Testis (tissue), 5 donors: ENCODE results near the gene NACC2. TPM values are rescaled to one million over a fixed set of nuclear protein-coding genes. Genes with fewer than 3 reads are reported as not detected.

Source experiments
- DNase-seq: peaks from one replicate; pipeline ENCODE4 v3.0.0-alpha.2; 2019
- H3K27ac ChIP-seq, 2 donors: fragments of 200-600 bp; sonication (generic); one replicate each; pipeline ENCODE4 v1.5.1; 2019
- H3K27me3 ChIP-seq: fragments of 200-600 bp; sonication (generic); one replicate; pipeline ENCODE4 v1.5.1; 2019
- H3K36me3 ChIP-seq: fragments of 200-600 bp; sonication (generic); one replicate; pipeline ENCODE4 v1.5.1; 2017; ENCODE audit warnings: low read depth; ENCODE audit errors: missing control alignments
- H3K4me1 ChIP-seq: fragments of 200-600 bp; sonication (generic); one replicate; pipeline ENCODE4 v1.5.1; 2019
- H3K4me3 ChIP-seq, 2 donors: fragments of 200-600 bp; sonication (generic); one replicate each; pipeline ENCODE4 v1.5.1; 2017 to 2019
- H3K9me3 ChIP-seq: fragments of 200-600 bp; sonication (generic); one replicate; pipeline ENCODE4 v1.5.1; 2017
- POLR2A ChIP-seq: fragments of 450-650 bp; IDR thresholded peaks from one replicate; pipeline ENCODE4 v1.6.1; 2017; ENCODE audit warnings: antibody characterized with exemption, mild to moderate bottlenecking, moderate library complexity
- WGBS, 2 donors: methylation state at CpG; one replicate each; pipeline ENCODE4 v1.1.5; 2018; 5-methylcytosine and 5-hydroxymethylcytosine counted together
- intact Hi-C: fragments of 100-400 bp; cut with DNase I; formaldehyde crosslinking; loops from one replicate; pipeline ENCODE4 v1.15.1; 2023; ENCODE audit warnings: low total_unique reads
- long read RNA-seq, 2 donors: transcript quantifications; one replicate each; lab custom pipeline, GENCODE V29; 2026
- polyA plus RNA-seq: library from polyadenylated mRNA; stranded (reverse); fragments of 350-450 nt; fragmentation: Illumina TruSeq; extraction: RNeasy Lipid Tissue Mini Kit (QIAGEN cat#74804); gene quantifications from one replicate; pipeline ENCODE4 v1.2.3, GENCODE V29; 2014; ENCODE audit warnings: low read depth, low replicate concordance; ENCODE audit not compliant: insufficient read depth
- total RNA-seq, 2 donors: library from RNA; depleted of rRNA; stranded (reverse); fragments of >200 nt; gene quantifications; one replicate each; pipeline ENCODE4 v1.2.3, GENCODE V29; 2016
- TF ChIP-seq, protein P1 (sequence below), 3 experiments: fragments of 450-650 bp in 2 of 3; fragments of 200-600 bp in 1 of 3; sonication (generic) in 1 of 3; IDR thresholded peaks; one replicate each; pipeline ENCODE4 v1.5.1; 2016 to 2019; ENCODE audit warnings: antibody characterized with exemption in 3 of 3, mild to moderate bottlenecking in 2 of 3, moderate library complexity in 1 of 3

NACC2 gene, protein sequence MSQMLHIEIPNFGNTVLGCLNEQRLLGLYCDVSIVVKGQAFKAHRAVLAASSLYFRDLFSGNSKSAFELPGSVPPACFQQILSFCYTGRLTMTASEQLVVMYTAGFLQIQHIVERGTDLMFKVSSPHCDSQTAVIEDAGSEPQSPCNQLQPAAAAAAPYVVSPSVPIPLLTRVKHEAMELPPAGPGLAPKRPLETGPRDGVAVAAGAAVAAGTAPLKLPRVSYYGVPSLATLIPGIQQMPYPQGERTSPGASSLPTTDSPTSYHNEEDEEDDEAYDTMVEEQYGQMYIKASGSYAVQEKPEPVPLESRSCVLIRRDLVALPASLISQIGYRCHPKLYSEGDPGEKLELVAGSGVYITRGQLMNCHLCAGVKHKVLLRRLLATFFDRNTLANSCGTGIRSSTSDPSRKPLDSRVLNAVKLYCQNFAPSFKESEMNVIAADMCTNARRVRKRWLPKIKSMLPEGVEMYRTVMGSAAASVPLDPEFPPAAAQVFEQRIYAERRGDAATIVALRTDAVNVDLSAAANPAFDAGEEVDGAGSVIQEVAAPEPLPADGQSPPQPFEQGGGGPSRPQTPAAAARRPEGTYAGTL
- total RNA-seq (10 to 100 TPM; 49.5 to 49.7 TPM), polyA plus RNA-seq (29.3 TPM)
- long read RNA-seq, donor 1, full-length matches to known transcripts, result 3 of 3 reads
- long read RNA-seq, donor 1, partial matches to known transcripts, result 0 of 3 reads
- long read RNA-seq, donor 1, other reads (novel, unspliced or antisense), result 0 of 3 reads
- long read RNA-seq, donor 2, full-length matches to known transcripts, result 1 of 1 reads
- long read RNA-seq, donor 2, partial matches to known transcripts, result 0 of 1 reads
- long read RNA-seq, donor 2, other reads (novel, unspliced or antisense), result 0 of 1 reads

DNA sequence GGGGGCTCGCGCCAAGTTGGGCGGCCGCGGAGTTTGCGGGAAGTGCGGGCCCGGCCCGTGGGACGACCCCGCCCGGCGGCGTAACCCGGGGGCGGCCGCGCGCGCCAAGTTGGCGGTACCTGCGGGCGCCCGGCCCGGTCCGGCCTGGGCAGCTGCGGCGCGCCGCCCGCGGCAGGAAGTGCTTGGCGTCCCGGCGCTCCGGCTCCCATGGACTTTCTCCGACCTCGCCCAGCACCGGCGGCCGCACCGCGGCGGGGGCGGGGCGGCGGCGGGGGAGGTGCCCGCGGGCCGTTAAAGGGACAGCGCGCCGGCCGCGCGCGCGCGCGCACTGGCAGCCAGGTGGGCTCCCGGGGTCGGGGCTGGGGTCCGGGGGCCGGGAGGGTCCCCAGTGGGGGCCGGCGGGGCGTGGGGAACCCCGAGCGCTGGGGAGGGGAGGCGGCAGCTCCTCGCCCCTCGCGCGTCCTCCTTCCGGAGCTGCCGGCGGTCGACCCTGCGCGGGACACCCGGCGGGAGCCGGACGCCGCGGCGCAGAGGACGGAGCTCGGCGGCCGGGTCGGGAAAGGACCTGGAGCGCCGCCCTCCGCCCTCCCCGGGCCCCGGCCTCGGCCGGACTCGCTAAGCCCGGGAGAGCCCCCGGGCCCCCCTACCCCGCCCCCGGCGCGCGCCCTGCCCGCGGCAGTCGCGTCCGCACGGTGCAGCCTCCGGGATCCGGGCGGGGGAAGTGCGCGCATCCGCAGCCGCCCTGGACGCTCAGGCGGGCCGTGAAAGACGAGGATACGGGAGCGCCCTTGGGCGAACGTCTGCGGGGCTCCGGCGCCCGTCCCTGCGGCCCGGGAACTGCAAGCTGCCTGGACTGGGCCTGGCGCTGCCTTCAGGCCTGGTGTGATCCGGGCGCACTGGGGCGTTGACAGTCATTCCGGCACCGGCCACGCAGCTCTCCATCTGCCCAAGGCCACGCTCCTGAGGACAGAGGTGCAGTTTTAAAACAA is at the start of gene NACC2:
NACC2 (minus strand) TSS at position 220 of the 989 bp plus-strand sequence. CDS start 44,768 bp downstream, outside the sequence.
- Histone ChIP-seq H3K27ac (peak within 1 kb of the TSS; percentile 87 to 88), H3K36me3 (no peaks in the 10 kb centered on the region), H3K4me1 (peaks cover 43% of the 10 kb centered on the region), H3K9me3 (no peaks in the 10 kb centered on the region), H3K4me3 (peak within 1 kb of the TSS; percentile 74 to 83), H3K27me3 (no peaks in the 10 kb centered on the region)
- peak; percentile 72 for DNase-seq
- TF ChIP-seq, protein P1, sequence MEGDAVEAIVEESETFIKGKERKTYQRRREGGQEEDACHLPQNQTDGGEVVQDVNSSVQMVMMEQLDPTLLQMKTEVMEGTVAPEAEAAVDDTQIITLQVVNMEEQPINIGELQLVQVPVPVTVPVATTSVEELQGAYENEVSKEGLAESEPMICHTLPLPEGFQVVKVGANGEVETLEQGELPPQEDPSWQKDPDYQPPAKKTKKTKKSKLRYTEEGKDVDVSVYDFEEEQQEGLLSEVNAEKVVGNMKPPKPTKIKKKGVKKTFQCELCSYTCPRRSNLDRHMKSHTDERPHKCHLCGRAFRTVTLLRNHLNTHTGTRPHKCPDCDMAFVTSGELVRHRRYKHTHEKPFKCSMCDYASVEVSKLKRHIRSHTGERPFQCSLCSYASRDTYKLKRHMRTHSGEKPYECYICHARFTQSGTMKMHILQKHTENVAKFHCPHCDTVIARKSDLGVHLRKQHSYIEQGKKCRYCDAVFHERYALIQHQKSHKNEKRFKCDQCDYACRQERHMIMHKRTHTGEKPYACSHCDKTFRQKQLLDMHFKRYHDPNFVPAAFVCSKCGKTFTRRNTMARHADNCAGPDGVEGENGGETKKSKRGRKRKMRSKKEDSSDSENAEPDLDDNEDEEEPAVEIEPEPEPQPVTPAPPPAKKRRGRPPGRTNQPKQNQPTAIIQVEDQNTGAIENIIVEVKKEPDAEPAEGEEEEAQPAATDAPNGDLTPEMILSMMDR (IDR thresholded peaks at IDR 0.05), result no peak
- no peak for TF ChIP-seq POLR2A
- 2% methylated on average over 68 of the region's 143 CpGs; no CpG with 5 or more reads in 1 of the 2 donors for WGBS, 2 donors
- intact Hi-C loops, result no loop called here

DNA sequence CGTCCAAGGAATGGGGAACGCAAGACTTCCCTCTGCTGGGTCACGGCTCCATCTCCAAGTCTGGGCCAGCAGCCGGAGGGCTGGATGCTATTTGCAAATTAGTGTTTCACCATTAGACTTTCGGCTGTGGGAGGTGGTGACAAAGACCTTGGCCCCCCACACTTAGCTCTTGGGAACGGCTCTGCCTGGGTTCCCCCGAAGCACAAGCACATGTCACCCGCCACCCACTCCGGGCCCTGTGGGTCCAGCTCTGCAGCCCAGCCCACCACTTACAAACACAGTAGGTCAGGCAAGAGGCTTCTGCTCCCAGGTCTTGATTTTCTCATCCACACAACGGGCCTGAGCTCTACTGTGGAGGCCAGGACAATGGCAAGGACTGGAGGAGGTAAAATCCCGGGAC is 49.4 kb upstream of the NACC2 start:
- H3K27me3 ChIP-seq, result no peaks in the 10 kb centered on the region
- H3K4me3 ChIP-seq, result no peak overlapping the region
- intact Hi-C loops, result no loop called here
- TF ChIP-seq, protein P1 (IDR thresholded peaks at IDR 0.05), result no peak
- no peak for TF ChIP-seq POLR2A
- no peaks in the 10 kb centered on the region for H3K36me3 ChIP-seq
- H3K4me1 ChIP-seq, result no peaks in the 10 kb centered on the region
- WGBS, 2 donors, result 83 to 92% methylated on average over 4 to 11 of the region's 11 CpGs
- DNase-seq, result no peak
- H3K27ac ChIP-seq, result no peak overlapping the region
- H3K9me3 ChIP-seq, result no peaks in the 10 kb centered on the region

DNA sequence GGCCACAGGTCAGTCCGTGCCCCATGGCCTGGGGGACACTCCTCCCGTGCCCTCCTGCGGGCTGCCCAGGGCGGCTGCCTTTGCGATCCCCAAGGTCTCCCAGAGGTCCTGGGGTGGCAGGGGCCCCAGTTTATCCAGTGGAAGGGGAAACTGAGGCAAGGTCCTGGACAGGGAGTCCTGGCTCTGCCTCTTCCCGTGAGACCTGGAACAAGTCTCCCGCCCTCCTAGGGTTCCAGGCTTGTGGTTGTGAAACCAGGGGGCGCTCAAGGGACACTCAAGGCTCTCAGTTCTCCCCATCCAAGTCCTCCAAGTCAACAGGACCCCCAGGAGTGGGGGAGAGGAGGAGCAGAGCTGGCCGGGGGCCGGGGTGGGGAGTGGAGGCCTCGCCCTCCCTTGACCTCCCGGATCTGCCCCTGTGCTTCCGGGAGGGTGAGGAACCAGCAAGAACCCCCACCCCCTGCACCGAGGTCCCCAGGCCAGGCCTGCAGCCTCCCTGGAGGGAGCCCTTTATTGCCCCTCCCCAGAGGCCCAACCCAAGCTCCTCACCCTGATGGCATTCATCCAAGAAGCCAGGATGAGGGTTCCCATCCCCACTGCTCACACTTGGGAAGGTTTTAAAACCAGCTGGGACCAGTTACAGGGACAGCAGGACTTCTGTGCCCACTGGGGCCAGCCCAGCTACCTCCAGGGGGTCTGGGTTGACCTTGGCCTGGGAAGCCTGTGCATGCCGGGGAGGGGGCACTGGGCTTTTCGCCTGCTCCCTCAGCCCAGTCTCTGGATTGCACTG is 48.3 kb upstream of the NACC2 start:
- WGBS, 2 donors, result 59 to 82% methylated on average over 16 of the region's 16 CpGs
- H3K4me3 ChIP-seq, result no peak overlapping the region
- intact Hi-C loops, result no loop called here
- no peak for TF ChIP-seq POLR2A
- TF ChIP-seq, protein P1 (IDR thresholded peaks at IDR 0.05), result peak in 1 of 3 experiments; percentile 13
- no peaks in the 10 kb centered on the region for H3K27me3 ChIP-seq
- no peaks in the 10 kb centered on the region for H3K4me1 ChIP-seq
- no peak overlapping the region for H3K27ac ChIP-seq
- H3K9me3 ChIP-seq, result no peaks in the 10 kb centered on the region
- H3K36me3 ChIP-seq, result no peaks in the 10 kb centered on the region
- no peak for DNase-seq

DNA sequence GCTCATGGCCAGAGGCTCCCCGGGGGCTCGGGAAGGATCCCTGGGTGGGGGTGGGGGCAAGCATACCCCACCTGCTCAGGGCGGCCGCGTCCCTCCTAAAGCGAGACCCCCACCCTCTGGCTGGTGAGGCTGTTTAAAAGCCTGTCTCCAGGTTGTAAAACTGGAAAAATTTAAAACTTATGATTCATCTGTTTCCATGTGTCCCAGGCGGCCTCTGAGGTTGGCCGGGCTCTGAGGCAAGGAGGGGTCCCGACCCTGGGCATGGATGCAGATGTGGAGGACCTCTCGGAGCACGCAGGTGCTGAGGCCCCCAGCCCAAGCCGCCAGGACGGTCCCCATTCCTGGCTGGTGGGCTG is 47.7 kb upstream of the NACC2 start:
- no peaks in the 10 kb centered on the region for H3K9me3 ChIP-seq
- H3K27ac ChIP-seq, result no peak overlapping the region
- no peak for TF ChIP-seq POLR2A
- TF ChIP-seq, protein P1 (IDR thresholded peaks at IDR 0.05), result no peak
- intact Hi-C loops, result no loop called here
- 62 to 88% methylated on average over 6 to 13 of the region's 13 CpGs for WGBS, 2 donors
- H3K36me3 ChIP-seq, result no peaks in the 10 kb centered on the region
- no peaks in the 10 kb centered on the region for H3K27me3 ChIP-seq
- no peak for DNase-seq
- no peaks in the 10 kb centered on the region for H3K4me1 ChIP-seq
- no peak overlapping the region for H3K4me3 ChIP-seq
